NCI-H526 treated with DMSO at 0.1 percent for 48 hours (cell line): ENCODE results near the gene IQCH.

ENCODE experiments used
- DNase-seq: peaks from one replicate; lab custom pipeline; 2025; lab: John Stamatoyannopoulos, UW

Gene IQCH

DNA sequence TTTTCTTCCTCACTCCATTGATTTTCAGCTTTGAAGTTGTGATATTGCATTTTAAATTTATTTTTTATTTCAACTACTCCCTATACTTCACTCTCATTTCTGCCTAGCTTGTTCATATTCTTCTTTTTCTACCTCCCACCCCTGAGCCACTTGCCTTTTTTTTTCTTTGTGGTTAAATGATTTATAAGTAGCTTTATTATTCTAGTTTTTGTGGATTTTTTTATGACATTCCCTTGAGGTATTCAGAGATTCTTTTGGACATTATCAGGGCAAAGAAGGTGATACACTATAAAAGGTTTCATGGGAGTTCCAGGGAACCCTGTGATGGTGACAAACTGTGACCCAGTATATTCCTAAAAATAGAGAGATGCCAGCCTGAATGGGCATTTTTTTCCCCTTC is 269.6 kb downstream of the IQCH start:
- no peak for DNase-seq

DNA sequence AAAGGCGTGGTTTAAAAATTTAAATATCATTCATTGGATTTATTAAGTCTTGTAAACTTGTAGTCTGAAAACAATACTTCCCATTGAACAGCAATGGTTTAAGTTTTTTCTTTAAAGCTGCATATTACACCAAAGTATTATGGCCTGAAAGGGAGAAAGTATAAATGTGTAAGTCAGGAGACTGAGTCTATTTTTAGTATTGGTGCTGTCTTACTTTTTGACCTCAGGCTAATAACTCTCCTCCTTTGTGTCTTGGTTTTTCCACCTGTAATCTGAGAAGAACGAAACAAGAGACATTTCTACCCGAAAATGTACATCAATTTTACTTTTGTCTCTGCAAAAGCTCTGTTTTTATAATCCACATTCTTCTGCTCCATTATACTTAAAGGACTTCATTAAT is 273.9 kb downstream of the IQCH start:
- DNase-seq: no peak

DNA sequence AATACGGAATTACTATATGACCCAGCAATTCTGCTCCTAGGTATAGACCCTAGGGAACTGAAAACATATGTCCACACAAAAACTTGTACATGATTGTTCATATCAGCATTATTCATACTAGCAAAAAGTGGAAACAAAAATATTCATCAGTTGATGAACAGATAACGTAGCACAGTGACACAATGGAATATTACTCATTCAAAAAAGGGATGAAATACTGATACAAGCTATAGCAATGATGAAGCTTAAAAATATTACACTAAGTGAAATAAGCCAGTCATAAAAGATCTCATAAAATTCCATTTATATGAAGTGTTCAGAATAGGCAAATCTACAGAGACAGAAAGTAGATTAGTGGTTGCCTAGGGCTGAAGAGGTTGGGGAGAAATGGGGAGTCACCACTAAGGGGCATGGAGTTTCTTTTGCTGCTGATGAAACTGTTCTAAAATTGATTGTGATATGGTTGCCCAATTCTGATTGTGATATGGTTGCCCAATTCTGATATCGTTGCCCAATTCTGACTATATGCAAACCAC is 276.9 kb downstream of the IQCH start:
- DNase-seq: no peak

DNA sequence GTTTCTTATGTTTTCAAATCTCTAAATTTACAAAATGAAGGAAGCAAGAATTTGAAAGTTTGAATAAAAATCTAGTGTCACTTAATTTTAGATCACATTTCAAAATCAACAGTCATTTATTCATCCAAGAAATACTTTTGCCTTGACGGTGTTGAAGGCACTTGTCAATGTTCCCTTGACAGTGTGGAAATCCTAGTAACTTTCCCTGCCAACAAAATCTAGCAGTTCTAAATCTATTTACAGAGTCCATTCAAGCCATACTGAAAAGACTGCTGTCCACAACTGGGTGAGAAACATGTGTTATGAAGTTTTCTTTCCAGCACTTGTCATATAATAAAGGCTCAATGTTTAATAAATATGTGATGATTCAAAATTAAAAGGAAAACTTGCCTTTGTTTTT is 279.3 kb downstream of the IQCH start:
- no peak for DNase-seq

DNA sequence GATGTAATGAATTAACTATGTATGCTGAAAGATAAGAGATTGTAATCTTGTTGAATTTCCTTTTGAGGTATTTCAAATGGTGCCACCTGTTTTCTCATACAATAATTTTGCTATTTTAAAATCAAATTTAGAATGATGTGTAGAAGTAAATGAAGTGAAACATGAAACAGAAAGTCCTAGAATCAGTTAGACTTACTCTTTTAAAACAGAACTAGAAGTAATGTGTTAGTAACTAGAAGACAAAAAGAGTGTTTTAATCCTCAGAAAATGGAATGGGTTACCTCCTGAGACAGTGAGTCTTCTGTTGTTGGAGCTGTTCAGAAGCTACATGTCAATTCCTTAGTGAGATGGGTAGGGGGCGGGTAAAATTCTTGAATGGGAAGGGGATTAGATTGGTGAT is 279.8 kb downstream of the IQCH start:
- DNase-seq: no peak

DNA sequence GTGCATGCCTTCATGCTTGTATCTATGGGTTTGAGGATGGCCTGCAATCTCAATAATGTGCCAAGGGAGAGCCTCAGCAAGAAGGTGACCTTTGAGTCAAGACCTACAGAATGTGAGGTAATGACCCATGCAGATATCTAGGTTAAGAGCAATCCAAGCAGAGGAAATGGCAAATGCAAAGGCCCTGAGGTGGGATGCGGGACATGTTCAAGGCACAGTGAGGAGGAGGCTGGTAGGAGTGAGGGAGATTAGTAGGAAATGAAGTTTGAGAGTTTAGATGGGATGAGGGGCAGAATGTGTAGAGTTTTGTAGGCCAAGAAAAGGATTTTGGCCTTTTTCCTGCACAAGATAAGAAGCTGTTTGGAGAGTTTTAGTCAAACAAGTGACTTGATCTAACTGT is 283.2 kb downstream of the IQCH start:
- DNase-seq: no peak

DNA sequence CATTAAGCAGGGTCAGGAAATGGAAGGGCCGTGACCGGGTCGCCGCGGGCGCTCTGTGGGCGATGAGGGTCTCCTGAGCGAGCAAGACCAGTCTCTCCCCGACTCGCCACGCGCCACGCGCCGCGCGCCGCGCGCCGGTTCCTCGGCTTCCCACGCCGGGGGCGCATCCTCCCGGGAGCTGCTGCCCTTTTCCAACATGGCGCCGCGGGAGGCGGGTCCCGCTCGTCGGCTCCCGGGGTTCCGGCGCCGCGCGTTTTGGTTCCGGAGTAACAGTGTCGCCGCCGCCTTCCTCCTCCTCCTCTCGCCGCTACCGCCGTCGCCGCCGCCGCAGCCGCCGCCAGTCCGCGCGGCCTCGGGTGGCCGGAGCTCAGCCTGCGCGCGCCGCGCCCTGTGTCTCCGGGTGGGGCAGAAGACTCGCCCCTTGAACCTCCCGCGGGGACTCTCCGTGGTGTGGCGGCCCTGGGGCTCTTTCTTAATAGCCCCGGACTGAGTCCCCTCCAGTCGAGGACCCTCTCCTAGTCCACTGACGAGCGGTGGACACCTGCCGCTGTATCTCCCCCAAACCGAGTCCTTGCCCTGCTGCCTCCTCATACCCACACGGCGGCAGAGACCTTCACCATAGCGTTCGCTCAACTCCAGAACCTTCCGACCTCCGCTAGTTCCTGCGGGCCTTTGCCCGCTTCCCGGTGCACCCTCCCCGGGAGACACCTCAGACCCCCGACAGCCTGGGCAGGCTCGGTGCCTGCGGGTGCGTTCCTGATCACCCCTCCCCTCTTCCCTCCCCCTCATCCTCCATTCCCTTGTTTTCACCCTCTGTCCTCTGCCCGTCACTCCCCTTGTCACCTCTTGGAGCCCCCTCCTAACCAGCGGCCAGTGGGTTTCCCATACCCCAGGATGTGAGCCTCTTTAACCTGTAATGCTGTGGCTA is 288.1 kb downstream of the IQCH start, which contains the start of gene MAP2K5:
Gene MAP2K5, plus strand, starts transcription at position 284 of the 928 bp plus-strand sequence. Its CDS starts 633 bp downstream, at position 917.
- peak; percentile 74 for DNase-seq

DNA sequence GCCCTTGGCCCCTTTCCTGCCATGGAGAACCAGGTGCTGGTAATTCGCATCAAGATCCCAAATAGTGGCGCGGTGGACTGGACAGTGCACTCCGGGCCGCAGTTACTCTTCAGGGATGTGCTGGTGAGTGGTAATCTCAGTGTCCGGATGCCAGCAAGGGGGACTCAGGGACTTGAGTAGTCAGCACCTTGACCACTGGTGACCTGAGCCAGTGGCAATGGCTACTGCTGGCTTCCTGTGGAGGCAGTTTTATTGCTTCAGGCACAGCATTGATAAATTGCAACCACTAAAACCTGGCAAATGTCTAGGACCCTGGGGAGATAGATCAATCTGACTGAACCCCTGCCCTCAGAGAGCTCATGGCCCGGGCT is 288.7 kb downstream of the IQCH start:
- DNase-seq: no peak

DNA sequence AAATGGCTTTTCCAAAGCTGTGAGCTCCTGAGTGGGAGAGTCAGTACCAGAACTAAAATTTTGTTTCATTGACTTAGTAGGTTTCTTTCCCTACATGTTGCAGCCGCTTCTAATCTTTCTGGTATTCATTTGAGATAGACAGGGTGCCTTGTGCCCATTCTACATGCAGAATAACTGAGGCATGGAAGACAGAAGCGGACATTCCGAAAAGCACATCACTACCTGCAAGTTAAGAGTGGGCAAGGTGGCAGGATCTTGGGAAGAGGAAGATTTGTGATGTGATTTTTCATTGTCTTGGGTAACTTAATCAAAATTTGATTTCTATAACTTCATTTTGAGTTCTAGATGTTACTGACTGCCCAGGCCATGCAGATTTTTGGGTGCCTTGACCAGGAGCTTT is 289.9 kb downstream of the IQCH start:
- DNase-seq: no peak

DNA sequence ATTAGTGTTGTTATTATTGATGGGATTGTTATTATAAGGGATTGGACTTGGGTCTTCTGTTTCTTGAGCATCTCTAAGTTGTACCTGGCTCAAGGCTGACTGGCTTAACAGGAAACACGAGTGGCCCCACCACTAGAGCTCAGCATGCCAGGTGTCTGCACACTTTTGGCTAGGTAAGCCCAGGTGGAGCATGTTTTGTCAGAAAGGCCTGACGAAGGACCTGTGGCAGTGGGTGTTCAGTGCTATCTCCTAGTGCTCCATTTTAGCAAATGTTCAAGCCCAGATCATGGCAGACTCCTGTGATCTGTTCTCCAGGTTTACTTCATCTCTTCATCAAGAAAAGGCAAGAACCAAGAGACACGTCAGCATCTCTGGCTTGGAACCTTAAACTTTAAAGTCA is 291.3 kb downstream of the IQCH start:
- no peak for DNase-seq

DNA sequence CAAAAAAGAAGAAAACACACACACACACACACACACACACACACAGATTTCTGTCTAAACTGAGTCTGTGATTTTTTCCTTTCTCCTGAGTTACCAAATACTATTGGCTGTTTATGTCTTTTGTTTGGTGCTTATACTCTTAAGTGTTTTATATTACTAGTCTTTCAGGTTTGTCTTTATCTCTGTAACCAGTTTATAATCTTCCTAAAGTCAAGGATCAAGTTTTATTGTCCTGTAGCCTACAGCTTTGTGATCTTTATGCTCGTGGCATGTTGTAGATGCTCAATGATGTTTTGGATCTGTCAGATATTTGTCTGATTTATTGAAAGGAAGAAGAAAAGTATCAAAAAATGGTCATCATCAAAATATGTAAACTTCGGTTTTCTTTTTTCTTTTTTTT is 292.5 kb downstream of the IQCH start:
- DNase-seq: no peak

DNA sequence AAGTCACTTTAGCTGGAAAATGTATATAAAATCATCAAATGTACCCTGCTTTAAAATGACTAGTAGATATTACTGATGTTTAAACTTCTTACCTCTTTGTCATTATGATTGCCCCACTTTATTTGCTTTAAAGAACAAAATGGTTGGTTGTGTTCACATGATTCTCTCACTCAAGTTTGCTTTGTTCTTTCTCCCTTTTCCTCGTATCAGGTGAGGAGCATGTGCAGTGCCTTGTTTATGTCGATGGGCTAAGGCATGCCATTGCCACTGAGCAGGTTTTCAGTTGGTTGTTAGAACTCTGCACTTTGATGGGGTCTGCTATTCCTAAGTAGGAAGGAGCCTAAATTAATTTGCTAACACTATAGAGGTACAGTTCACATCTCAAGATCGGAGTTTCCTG is 293.2 kb downstream of the IQCH start:
- no peak for DNase-seq

DNA sequence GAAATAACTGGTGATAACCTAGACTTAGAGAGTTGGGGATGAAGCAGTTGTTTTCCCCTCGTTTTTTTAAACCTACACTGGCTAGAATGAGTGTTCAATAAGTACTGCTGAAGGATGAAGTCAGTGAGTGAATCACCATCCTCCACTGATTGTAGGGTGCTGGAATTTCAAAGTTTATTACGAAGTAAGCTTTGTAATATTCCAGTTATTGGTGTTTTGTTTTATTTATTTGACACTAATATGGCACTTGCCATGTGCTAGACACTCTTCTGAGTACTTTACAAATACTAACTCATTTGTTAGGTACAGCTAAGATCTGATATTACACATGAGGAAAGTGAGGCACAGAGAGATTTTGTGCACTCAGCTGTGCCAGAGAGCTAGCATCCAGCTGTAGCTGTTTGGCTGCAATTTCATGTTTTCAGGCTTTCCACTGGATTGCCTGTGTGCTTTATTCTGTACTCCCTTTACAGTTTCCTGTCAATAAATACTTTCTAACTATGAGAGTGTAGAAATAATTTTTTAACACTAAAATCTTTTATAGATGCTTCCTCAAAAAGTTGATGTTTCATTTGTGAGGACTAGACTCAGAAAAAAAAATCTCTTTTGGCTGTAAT is 293.8 kb downstream of the IQCH start:
- no peak for DNase-seq

DNA sequence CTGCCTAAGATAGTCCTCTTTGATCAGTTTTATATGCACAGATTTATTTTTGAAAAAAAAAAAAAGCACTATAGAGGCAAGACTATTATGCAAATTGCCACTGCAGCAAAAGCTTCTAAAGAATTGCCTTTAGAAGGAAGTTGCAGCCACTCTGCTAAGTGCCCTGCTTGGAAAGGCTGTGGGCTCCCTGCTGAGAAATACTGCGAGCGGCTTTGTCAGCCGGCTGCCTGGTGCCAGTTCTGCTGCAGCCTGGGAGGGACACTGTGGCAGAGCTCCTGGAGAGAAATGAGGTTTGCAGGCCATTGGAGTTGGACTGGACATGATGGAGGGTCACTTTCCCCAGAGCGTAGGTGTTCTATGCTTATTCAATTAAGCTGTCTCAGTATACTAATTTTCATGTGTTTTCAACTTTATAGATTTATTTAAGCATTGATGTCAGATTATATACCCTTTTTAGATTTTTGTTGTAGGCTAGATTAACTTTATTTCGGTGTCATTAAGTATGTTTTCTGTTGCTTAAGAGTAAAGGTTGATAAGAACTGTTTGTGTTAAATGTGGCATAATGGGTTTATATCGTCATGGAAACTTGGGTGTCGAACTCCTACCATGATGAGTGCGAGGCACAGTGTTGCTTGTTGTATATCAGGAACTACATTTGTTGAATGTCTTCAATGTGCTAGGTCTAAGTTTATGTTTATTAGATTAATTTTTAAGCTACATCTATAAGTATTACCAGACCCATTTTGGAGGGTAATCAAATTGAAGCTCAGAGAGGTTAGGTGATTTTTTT is 294.5 kb downstream of the IQCH start:
- DNase-seq: no peak

DNA sequence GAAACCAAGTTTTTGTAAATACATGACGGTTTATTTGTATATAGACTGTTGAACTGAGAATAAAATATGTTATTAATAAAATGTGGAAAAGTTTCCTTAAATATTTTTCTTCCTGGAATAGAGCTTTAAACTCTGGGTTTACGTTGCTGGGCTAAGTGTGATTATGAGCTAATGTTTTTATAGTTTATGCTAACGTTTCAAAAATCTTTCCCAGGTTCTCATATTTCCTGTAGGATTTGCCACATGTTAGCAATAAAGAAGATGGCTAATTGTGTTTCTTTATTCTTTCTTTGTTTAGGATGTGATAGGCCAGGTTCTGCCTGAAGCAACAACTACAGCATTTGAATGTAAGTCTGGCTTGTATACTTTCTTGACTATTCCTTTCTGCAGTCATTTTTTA is 295.1 kb downstream of the IQCH start:
- DNase-seq: no peak

DNA sequence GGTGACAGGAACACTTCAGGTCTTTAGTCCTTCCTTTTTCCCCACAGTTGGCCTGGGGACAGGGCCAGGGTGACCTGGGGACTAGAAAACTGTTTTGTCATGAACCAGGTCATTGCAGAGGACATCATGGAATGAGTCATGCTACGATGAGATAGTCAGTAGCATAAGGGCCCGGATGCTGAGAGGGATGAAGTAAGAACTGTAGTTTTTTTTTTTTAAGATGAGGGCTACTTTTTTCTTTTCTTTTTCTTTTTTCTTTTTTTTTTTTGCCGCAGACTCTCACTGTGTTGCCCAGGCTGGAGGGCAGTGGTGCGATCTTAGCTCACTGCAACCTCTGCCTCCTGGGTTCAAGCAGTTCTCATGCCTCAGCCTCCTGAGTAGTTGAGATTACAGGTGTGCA is 295.9 kb downstream of the IQCH start:
- DNase-seq: no peak

DNA sequence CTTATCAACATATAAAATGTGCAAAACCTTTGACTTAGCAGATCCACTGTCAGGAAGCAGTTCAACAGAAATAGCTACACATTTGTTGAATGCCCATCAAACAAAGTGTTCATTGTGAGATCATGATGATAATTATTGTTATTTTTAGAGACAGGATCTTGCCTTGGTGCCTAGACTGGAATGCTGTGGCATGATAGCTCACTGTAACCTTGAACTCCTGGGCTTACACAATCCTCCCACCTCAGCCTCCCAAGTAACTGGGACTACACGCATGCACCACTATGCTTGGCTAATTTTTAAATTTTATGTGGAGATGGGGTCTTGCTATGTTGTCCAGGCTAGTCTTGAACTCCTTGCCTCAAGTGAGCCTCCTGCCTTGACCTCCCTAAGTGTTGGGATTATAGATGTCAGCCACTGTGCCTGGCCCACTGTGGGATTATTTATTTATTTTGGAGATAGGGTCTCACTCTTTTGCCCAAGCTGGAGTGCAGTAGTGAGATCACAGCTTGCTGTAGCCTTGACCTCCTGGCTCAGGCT is 296.7 kb downstream of the IQCH start:
- DNase-seq: no peak
